Tongue (tissue), 2 donors: Measurements from ENCODE around the gene GNB1. TPM values are rescaled to one million over a fixed set of nuclear protein-coding genes. Genes with fewer than 3 reads are reported as not detected.
"Not testable (repeated sequence)": the region's sequence is repeated elsewhere in the genome, so short reads cannot be mapped to it uniquely, and the experiment has no call there.

Experiments used
- DNase-seq: peaks from one replicate; pipeline ENCODE4 v3.0.0-alpha.2; 2015
- total RNA-seq: library from RNA; depleted of rRNA; stranded (reverse); fragments of >200 nt; gene quantifications from one replicate; pipeline ENCODE4 v1.2.3, GENCODE V29; 2014

Gene GNB1
- total RNA-seq, 1 donor from 2014 or later = 92.3 TPM

- peak; percentile 46 for DNase-seq
These were observed 911 bp downstream of the GNB1 start for GRCh38 chr1:1889847-1890505.

- no peak for DNase-seq
These were observed 1.7 kb downstream of the GNB1 start for GRCh38 chr1:1889090-1889750.

- DNase-seq = not testable (repeated sequence)
These were observed 7.0 kb downstream of the GNB1 start for GRCh38 chr1:1883890-1884289.

GRCh38 chr1:1883092-1883873, 7.6 kb downstream of the GNB1 start:
- DNase-seq = no peak

- DNase-seq = no peak
These were observed 9.2 kb downstream of the GNB1 start for GRCh38 chr1:1881727-1882126.

DNA sequence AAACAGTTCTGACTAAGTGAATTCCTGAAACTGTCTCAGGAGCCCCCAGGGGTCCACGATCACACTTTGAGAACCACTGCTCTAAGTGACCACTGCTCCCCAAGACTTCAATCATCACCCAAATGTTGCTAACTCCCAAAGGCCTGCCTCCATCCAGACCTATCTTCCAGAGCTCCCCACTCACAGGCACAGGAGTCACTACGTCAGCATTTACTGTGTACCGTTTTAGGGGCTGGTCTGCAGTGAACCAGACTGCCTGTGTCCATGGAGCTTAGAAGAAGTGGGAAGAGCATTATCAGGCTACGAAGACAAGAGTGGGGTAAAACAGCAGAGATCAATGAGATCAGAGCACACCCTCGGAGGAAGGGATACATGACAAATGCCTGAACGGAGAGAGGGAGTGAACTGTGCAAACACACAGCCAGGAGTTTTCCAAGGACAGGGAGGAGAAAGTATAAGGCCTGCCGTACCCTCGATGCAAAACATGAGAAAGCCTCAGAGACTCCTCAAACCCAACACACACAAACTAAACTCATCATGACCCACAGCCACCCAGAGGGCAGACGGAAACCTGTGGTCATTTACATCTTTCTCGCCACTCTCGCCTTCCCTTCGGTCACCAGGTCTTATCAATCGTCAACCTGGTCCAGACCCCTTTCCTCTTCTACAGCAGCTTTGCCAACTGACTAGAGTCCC, 10.1 kb downstream of the GNB1 start:
- DNase-seq = no peak

GRCh38 chr1:1879942-1880341, 10.9 kb downstream of the GNB1 start:
- no peak for DNase-seq

DNA sequence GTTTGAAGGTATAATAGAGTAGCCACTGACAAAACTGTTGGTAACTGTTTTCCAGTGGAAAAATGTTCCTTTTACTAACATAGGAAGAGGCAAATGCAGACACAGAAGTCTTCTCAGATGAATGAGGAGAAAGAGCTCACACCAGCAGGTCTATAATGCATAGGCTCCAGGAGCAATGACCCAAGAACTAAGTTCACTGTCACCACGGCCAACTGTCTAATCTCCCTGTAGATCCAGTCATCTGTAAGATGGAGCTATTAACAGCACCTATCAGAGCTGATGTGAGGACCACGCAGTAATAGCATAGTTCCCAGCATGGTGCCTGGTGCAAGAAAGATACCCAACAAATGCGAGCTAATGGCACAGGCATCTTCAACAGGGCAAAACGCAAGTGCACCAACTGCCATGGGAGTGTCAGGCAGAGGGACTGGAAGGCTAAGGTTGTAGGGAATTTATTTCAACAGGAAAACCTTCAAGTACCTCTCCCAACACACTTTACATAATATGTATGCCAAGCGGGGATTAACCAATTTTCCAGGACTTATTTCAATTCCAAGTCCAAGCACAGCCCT, 12.9 kb downstream of the GNB1 start:
- no peak for DNase-seq

DNA sequence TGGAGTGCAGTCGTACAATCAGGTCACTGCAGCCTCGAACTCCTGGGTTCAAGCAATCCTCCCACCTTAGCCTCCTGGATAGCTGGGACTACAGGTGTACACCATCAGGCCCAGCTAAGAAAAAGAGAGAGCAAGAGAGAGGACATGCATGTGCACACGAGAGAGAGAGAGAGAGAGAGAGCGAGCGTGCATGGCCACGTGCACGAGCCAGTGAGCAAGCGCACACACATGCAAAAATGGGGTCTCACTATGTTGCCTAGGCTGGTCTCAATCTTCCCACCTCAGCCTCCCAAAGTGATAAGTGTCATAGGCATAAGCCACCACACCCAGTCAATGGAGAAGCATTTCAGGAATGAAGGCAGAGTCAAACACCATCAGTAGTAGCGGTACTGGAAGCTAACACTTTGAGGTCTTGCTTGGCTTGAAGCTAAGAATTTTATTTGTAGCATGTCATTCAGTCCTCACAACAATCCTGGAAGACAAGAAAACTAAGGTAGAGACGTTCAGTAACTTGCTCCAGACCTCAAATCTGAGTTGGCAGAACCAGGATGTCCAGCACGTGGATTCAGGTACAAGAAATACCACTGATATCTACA, 14.5 kb downstream of the GNB1 start:
- DNase-seq = no peak

DNA sequence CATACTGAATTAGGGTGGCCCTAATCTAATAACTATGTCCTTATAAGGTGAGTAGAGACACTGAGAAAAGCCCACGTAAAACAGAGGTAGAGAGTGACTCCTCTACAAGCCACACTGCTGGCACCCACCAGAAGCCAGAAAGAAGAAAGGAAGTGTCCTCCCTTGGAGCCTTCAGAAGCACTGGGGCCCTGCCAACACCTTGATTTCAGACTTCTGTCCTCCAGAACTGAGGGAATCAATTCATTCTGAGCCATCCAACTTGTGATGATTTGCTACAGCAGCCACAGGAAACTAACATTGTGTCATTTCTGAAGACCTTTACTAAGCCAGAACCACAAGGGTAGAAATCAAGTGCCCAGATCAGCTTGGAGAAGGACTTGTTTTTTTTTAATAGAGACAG, 15.0 kb downstream of the GNB1 start:
- DNase-seq = no peak

DNA sequence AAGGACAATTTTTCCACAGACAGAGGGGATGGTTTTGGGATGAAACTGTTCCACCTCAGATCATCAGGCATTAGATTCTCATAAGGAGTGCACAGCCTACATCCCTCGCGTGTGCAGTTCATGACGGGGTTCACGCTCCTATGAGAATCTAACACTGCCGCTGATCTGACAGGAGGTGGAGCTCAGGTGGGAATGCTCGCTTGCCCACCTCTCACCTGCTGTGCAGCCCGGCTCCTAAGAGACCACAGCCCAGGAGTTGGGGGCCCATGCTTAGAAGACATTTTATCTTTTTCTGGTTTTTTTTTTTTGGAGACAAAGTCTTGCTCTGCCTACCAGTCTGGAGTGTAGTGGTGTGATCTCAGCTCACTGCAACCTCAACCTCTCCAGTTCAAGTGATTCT, 16.0 kb downstream of the GNB1 start:
- no peak for DNase-seq

GRCh38 chr1:1873186-1873585, 17.7 kb downstream of the GNB1 start:
- no peak for DNase-seq

- no peak for DNase-seq
These were observed 18.4 kb downstream of the GNB1 start for GRCh38 chr1:1872329-1872994.

DNA sequence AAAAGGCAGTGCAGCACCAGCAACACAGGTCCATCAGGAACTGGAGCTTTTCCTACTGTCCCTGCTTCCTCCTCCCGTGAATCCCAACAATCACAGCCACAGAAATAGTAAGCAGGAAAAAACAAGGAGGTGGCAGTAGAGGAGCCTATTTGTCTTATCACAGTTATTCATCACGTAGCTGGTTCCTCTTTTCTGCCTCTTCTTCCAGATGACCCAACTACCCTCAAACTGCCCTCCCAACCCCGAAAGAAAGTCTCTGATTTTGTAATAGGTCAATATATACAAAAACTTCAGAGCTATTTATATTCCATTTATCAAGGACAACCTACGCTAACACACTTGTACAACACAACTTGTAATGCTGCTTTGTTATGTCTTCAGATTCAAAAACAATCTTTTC, 21.4 kb downstream of the GNB1 start:
- no peak for DNase-seq

DNA sequence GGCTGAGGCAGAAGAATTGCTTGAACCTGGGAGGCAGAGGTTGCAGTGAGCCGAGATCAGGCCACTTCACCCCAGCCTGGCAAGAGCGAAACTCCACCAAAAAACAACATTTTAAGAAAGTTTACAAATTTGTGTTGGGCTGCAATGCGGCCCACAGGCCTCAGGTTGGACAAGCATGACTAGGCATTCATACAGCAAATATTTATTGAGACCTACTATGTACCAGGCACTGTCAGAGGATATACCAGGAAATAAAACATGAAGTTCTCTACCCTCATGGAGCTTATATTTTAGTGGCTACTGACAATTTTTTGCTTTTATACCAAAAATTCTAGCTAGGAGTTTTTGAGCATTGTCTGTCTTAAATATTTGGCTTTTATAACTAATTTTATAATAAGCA, 23.7 kb downstream of the GNB1 start:
- DNase-seq = no peak

GRCh38 chr1:1862905-1863547, 27.9 kb downstream of the GNB1 start:
- DNase-seq = no peak

DNA sequence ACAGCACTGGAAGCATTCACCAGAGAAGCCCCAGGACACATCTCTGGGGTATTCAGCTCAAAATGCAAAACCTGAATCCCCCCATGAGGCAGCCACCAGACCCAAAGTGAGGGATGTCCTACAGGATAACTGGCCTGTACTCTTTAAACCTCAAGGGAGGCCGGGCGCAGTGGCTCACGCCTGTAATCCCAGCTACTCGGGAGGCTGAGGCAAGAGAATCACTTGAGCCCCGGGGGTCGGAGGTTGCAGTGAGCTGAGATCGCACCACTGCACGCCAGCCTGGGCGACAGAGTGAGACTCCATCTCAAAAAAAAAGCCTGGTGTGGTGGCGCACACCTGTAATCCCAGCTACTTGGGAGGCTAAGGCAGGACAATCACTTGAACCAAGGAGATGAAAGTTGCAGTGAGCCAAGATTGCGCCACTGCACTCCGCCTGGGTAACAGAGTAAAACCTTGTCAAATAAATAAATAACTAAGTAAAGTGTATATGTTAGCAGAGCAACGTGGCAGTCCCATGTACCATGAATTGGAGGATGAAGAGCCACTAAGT, 29.1 kb downstream of the GNB1 start:
- not testable (repeated sequence) for DNase-seq

DNA sequence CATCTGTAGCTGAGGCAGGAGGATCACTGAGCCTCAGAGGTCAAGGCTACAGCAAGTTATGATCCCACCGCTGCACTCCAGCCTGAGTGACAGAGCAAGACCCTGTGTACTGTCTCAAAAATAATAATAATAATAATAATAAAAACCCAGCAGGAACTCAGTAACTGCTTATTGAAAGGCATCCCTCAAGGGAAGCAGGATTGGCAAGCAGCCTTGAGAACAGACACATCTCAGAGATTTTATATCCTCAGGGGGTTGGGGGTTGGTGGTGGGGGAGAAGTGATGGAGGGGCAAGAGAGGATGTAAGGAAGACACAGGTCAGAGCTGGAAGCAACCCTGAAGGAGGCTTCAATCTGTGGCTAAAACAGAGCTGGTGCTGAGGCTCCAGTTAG, 29.6 kb downstream of the GNB1 start:
- no peak for DNase-seq

GRCh38 chr1:1859970-1860697, 30.8 kb downstream of the GNB1 start:
- DNase-seq = not testable (repeated sequence)
